Activated CD8-positive, alpha-beta memory T cell treated with anti-CD3 and anti-CD28 coated beads, Interleukin-2, amount 50 U/mL, for 24 hours (primary cell): ENCODE results near the gene PRKCSH.

ENCODE experiments used
- DNase-seq: peaks from one replicate; pipeline ENCODE4 v3.0.0-alpha.2; 2020; ENCODE audit errors: extremely low read depth

PRKCSH gene

GRCh38 chr19:11499220-11499726, 63.8 kb downstream of the PRKCSH start:
- no peak for DNase-seq

GRCh38 chr19:11499890-11500420, 64.5 kb downstream of the PRKCSH start:
- no peak for DNase-seq
